Measurements from ENCODE around the gene SRGAP3.

SRGAP3 gene

DNA sequence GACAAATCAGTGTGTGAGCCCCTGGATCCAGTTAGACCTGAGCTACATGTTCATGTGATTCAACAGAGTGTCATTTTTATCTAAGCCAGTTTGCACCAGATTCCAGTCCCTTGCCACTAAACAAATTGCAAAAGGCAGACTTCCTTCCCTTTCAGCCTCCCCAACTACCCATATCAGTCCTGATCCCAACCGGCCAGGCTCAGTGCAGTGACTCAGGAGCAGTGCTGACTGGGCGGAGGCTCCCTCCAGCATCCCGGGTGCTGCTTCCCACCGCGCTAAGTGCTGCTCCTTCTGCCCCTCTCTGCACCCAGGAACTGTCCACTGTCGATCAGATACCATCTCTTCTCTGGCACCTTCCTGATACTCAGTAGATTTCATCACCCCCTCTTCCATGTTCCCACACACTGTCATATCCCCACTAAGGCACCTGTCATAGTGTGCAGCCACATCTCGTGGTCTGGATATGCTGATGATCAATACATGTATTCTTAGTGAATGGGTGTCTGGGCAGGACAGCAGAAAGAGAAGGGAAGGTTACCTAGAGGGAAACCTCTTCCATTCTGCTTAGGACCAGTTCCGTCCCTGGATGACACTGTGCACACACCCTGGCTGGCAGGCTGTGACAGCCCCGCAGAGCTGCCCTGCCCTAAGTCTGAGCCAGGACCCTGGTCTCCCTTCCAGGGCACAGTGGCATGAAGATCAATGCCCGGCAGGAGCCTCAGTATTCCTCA lies 177.3 kb downstream of the SRGAP3 start:
- no peak for FAIRE-seq
- TF ChIP-seq TAF1 (IDR thresholded peaks at IDR 0.05; ENCODE audit: borderline replicate concordance, low read depth, low read length) = no peak
- TF ChIP-seq POLR2AphosphoS5 (IDR thresholded peaks at IDR 0.05; ENCODE audit: low read depth, low read length) = no peak
- TF ChIP-seq POLR2A (IDR thresholded peaks at IDR 0.05; ENCODE audit: low read depth, low read length) = no peak
- DNase-seq (ENCODE audit: insufficient read length) = no peak

DNA sequence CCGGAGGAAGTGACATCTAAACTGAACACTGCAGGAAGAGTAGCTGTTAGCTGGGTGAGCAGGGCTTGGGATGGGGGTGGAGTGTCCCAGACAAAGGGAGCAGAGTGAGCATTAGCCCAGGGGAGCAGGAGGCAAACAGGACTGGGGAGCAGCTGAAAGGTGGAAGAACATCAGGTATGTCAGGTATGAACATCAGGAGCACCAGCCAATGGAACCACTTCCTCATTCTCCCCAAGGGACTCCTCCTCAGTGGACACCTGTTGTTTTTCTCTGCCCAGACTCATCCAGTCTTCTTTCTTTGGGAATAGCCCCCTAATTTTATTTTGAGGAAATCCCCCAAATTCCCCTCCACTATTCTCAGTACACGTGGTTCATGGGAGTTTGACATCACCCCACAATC lies 178.5 kb downstream of the SRGAP3 start:
- TF ChIP-seq POLR2AphosphoS5 (IDR thresholded peaks at IDR 0.05; ENCODE audit: low read depth, low read length) (no peak), TAF1 (IDR thresholded peaks at IDR 0.05; ENCODE audit: borderline replicate concordance, low read depth, low read length) (no peak), POLR2A (IDR thresholded peaks at IDR 0.05; ENCODE audit: low read depth, low read length) (no peak)
- DNase-seq (ENCODE audit: insufficient read length) = no peak
- FAIRE-seq = no peak

DNA sequence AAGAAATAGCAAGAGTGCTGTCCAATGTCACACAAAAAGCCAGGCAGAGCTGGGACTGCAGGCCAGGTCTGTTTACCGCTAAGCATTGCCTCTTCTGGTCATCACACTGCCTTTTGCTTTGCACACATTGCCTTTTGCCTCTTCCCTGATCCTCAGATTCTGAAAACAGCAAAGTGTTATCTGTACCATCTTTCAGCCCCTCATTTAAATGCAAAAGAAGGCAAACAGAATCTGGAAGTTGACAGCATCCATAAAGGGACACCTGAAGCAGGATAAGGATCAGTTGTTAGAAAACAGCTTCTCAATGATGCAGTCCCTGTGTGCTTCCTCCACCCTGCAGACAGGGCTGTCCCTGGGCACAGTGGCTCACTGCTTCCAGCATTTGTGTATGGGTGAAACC lies 179.5 kb downstream of the SRGAP3 start:
- FAIRE-seq (no peak), DNase-seq (ENCODE audit: insufficient read length) (no peak)
- TF ChIP-seq POLR2AphosphoS5 (IDR thresholded peaks at IDR 0.05; ENCODE audit: low read depth, low read length) (no peak), TAF1 (IDR thresholded peaks at IDR 0.05; ENCODE audit: borderline replicate concordance, low read depth, low read length) (no peak), POLR2A (IDR thresholded peaks at IDR 0.05; ENCODE audit: low read depth, low read length) (no peak)

DNA sequence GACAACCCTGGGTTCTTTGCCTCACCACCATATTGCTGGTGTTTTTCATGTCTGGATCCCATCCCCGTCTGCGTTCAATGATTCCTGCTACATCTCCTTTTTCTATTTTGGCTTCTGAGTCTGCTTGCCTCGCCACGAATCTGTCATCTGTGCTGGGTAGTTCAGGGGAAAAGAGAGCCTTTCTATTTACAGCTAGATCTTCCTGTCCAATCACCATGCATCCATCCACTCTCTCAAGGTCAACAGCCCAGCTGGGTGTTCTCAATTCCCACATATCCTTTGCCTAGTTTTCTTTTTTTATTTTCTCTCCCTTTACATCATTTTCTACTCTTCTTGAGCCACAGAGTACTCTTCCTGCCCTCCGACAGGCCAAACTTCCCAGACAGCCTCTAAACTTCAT lies 181.4 kb downstream of the SRGAP3 start:
- FAIRE-seq (no peak), DNase-seq (ENCODE audit: insufficient read length) (no peak)
- TF ChIP-seq POLR2AphosphoS5 (IDR thresholded peaks at IDR 0.05; ENCODE audit: low read depth, low read length) (no peak), TAF1 (IDR thresholded peaks at IDR 0.05; ENCODE audit: borderline replicate concordance, low read depth, low read length) (no peak), POLR2A (IDR thresholded peaks at IDR 0.05; ENCODE audit: low read depth, low read length) (no peak)

DNA sequence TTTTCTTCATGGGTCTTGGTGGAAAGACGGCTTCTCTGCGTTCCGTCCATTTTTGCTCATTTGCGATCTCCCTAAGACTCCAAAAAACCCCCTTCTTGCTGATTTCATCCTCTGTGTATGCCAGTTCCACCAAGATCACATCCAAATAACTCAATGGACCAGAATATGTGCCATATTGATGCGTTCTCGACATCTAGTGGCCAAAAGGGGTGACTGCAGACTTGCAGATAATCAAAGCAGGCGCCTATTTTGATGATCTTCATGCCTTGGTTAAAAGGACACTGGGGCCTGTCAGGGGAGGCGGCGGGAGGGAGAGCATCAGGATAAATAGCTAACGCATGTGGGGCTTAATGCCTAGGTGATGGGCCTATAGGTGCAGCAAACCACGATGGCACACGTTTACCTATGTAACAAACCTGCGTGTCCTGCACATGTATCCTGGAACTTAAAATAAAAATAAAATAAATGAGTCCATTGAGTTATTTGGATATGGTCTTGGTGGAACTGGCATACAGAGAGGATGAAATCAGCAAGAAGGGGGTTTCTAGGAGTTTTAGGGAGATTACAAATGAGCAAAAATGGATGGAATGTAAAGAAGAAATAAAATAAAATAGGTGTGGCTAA lies 182.0 kb downstream of the SRGAP3 start:
- DNase-seq (ENCODE audit: insufficient read length) = no peak
- TF ChIP-seq POLR2A (IDR thresholded peaks at IDR 0.05; ENCODE audit: low read depth, low read length) (no peak), POLR2AphosphoS5 (IDR thresholded peaks at IDR 0.05; ENCODE audit: low read depth, low read length) (no peak), TAF1 (IDR thresholded peaks at IDR 0.05; ENCODE audit: borderline replicate concordance, low read depth, low read length) (no peak)
- FAIRE-seq = peak; percentile 71

DNA sequence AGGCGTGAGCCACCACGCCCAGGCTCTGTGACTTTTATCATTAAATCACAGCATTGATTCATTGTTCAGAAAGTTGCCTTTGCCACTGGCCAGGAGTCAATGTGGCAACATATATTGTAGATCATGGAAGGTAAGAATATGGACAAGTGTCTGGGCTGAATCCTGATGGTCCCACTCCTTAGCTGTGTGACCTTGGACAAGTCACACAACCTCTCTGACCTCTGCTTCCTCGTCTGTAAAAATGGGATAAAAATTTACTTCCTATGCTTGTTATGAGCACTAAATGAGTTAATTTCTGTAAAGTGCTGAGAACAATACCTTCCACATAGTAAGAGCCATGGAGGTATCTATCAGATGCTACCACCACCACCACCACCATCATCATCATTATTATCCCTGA lies 182.7 kb downstream of the SRGAP3 start:
- no peak for DNase-seq (ENCODE audit: insufficient read length)
- TF ChIP-seq POLR2A (IDR thresholded peaks at IDR 0.05; ENCODE audit: low read depth, low read length) = no peak
- no peak for TF ChIP-seq TAF1 (IDR thresholded peaks at IDR 0.05; ENCODE audit: borderline replicate concordance, low read depth, low read length)
- no peak for TF ChIP-seq POLR2AphosphoS5 (IDR thresholded peaks at IDR 0.05; ENCODE audit: low read depth, low read length)
- no peak for FAIRE-seq

DNA sequence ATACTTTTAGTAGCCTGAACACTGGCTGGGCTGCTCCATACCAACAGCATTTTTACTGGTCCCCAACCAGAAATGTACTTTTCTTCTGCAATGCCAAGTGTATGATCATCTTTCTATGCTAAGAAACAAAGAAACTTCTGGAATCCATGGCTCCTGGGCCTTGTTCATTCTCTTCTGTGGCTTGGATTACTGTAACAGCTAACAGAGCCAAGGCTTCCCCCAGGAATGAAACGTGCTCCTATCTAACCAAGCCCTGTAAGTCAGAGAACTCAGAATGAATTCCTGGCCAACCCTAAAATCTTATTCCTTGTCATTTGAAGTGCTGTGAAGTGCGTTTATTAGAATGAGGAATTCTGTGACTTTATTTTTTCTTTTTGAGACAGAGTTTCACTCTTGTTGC lies 183.3 kb downstream of the SRGAP3 start:
- no peak for FAIRE-seq
- DNase-seq (ENCODE audit: insufficient read length) = no peak
- TF ChIP-seq POLR2AphosphoS5 (IDR thresholded peaks at IDR 0.05; ENCODE audit: low read depth, low read length) (no peak), TAF1 (IDR thresholded peaks at IDR 0.05; ENCODE audit: borderline replicate concordance, low read depth, low read length) (no peak), POLR2A (IDR thresholded peaks at IDR 0.05; ENCODE audit: low read depth, low read length) (no peak)

DNA sequence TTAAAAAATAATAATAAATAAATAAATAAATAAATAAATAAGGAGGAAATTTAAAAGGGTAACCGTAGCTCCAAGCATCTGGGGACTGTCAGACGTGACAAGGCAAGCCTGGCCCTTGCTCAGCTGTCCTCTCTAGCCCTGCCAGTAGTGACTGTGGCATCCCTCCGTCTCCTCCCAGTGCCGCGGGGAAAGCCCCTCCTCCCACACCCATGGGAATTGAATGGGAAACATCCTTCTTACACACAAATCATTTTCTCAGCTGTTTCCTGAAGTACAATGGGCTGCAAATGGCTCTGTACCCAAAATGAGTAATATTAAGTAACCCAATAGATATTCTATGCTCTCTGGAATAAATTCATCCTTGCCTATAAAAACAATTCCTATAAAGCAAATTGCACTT lies 184.6 kb downstream of the SRGAP3 start:
- FAIRE-seq (no peak), DNase-seq (ENCODE audit: insufficient read length) (no peak)
- TF ChIP-seq POLR2AphosphoS5 (IDR thresholded peaks at IDR 0.05; ENCODE audit: low read depth, low read length) = no peak

DNA sequence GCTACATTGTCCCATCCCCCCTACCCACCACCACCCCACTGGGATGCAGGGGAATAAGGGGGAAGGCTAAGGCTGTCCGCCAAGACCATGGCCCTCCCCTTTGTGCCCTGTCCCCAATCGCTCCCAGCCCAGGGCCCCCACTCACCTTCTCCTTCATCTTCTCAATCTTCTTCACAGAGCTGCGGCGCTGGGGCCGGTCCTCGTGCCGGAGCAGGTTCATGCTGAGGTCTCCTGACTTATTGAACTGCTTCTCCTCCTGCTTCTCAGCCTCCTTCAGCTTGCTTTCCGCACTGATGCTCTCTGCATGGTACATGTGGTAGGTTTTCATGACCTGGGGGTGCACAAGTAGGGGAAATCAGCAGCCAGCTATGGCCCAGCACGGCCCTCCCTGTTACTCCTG lies 185.2 kb downstream of the SRGAP3 start:
- FAIRE-seq (no peak), DNase-seq (ENCODE audit: insufficient read length) (no peak)
- TF ChIP-seq POLR2AphosphoS5 (IDR thresholded peaks at IDR 0.05; ENCODE audit: low read depth, low read length) (no peak), POLR2A (IDR thresholded peaks at IDR 0.05; ENCODE audit: low read depth, low read length) (no peak), TAF1 (IDR thresholded peaks at IDR 0.05; ENCODE audit: borderline replicate concordance, low read depth, low read length) (no peak)

DNA sequence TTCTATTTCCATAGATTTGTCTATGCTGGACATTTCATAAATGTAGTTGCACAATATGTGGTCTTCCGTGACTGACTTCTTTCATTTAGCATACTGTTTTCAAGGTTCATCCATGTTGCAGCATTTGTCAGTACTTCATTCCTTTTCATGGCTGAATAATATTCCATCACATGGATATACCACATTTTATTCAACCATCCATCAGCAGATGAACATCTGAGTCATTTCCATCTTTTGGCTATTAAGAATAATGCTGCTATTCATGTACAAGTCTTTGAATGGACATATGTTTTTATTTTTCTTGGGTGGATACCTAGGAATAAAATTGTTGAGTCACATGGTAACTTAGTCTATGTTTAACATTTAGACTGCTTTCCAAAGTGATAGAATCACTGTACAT lies 186.9 kb downstream of the SRGAP3 start:
- TF ChIP-seq POLR2AphosphoS5 (IDR thresholded peaks at IDR 0.05; ENCODE audit: low read depth, low read length) (no peak), TAF1 (IDR thresholded peaks at IDR 0.05; ENCODE audit: borderline replicate concordance, low read depth, low read length) (no peak), POLR2A (IDR thresholded peaks at IDR 0.05; ENCODE audit: low read depth, low read length) (no peak)
- no peak for DNase-seq (ENCODE audit: insufficient read length)
- no peak for FAIRE-seq

DNA sequence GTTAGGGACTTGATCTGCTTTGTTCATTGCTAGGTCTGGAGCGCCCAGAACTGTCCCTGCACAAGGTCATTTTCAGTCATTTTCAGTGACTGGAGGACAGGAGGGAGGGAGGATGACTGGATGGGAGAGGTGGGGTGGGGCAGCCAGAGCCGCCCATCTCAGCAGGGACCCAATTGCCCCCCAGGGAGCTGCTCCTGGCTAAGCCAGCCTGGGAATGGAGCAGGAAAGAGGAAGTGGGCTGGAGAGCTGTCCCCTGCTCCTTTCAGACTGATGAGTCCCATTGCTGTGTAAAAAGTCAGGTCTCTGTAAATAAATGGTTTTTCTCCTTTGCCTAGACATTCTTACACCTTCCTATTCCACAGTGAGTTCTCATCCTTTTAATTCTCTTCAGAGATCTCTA lies 187.8 kb downstream of the SRGAP3 start:
- no peak for TF ChIP-seq POLR2A (IDR thresholded peaks at IDR 0.05; ENCODE audit: low read depth, low read length)
- no peak for TF ChIP-seq TAF1 (IDR thresholded peaks at IDR 0.05; ENCODE audit: borderline replicate concordance, low read depth, low read length)
- TF ChIP-seq POLR2AphosphoS5 (IDR thresholded peaks at IDR 0.05; ENCODE audit: low read depth, low read length) = no peak
- FAIRE-seq = no peak
- no peak for DNase-seq (ENCODE audit: insufficient read length)
